ENCODE data around the gene RTP2. TPM values are rescaled to one million over a fixed set of nuclear protein-coding genes. Genes with fewer than 3 reads are reported as not detected.

Gene RTP2
- total RNA-seq, 2 experiments from 2014 or later = not detected

Other genes with a start within 250 kb of the RTP2 start
- gene SST, start 32.2 kb downstream of the RTP2 start, total RNA-seq = not detected
- gene BCL6, start 42.9 kb upstream of the RTP2 start, total RNA-seq = 10 to 100 TPM; 30.4 to 33.4 TPM